PFSK-1 (cell line): ENCODE data around the gene PTGFRN.

ENCODE experiments used
- FOXP2 ChIP-seq: optimal IDR thresholded peaks from 2 replicates; pipeline ENCODE3; 2011; ENCODE audit warnings: borderline replicate concordance, control low read depth, inconsistent platforms; ENCODE audit not compliant: insufficient read depth; ENCODE audit errors: extremely low read length, extremely low read depth
- POLR2AphosphoS5 ChIP-seq: IDR thresholded peaks from 2 replicates; pipeline ENCODE4 v1.6.1; 2012; ENCODE audit warnings: low read depth, mild to moderate bottlenecking, control low read depth, low read length, moderate library complexity
- REST ChIP-seq, 2 experiments: IDR thresholded peaks; 2 replicates each; pipeline versions ENCODE4 v1.6.1 to v1.8.0; 2011 to 2012; ENCODE audit warnings: low read depth in 2 of 2, low read length in 2 of 2, control low read depth in 1 of 2, inconsistent platforms in 1 of 2, mild to moderate bottlenecking in 1 of 2, moderate library complexity in 1 of 2; ENCODE audit not compliant: insufficient read depth in 1 of 2
- SIN3A ChIP-seq: IDR thresholded peaks from 2 replicates; pipeline ENCODE4 v1.6.1; 2012; ENCODE audit warnings: mild to moderate bottlenecking, low read length, moderate library complexity, borderline replicate concordance; ENCODE audit not compliant: insufficient read depth
- TAF1 ChIP-seq: IDR thresholded peaks from 2 replicates; pipeline ENCODE4 v1.6.1; 2012; ENCODE audit warnings: low read length, control low read depth, borderline replicate concordance; ENCODE audit not compliant: insufficient read depth

The PTGFRN gene

GRCh38 chr1:116945421-116945820, 35.7 kb downstream of the PTGFRN start:
- TF ChIP-seq REST (IDR thresholded peaks at IDR 0.05; ENCODE audit: insufficient read depth in 1 of 2, low read depth in 2 of 2, low read length in 2 of 2): no peak
- no peak for TF ChIP-seq POLR2AphosphoS5

- no peak for TF ChIP-seq REST (IDR thresholded peaks at IDR 0.05; ENCODE audit: insufficient read depth in 1 of 2, low read depth in 2 of 2, low read length in 2 of 2)
- TF ChIP-seq SIN3A: no peak
- no peak for TF ChIP-seq POLR2AphosphoS5
Observed at GRCh38 chr1:116945996-116946395, 36.3 kb downstream of the PTGFRN start.

- TF ChIP-seq POLR2AphosphoS5 (no peak), TAF1 (no peak), SIN3A (no peak), REST (IDR thresholded peaks at IDR 0.05; ENCODE audit: insufficient read depth in 1 of 2, low read depth in 2 of 2, low read length in 2 of 2) (no peak), FOXP2 (no peak)
Observed at GRCh38 chr1:116947092-116947860, 37.6 kb downstream of the PTGFRN start.

GRCh38 chr1:116948046-116948445, 38.3 kb downstream of the PTGFRN start:
- TF ChIP-seq REST (IDR thresholded peaks at IDR 0.05; ENCODE audit: insufficient read depth in 1 of 2, low read depth in 2 of 2, low read length in 2 of 2) (no peak), TAF1 (no peak), POLR2AphosphoS5 (no peak), SIN3A (no peak), FOXP2 (no peak)

- TF ChIP-seq REST (IDR thresholded peaks at IDR 0.05; ENCODE audit: insufficient read depth in 1 of 2, low read depth in 2 of 2, low read length in 2 of 2) (no peak), TAF1 (no peak), POLR2AphosphoS5 (no peak), SIN3A (no peak), FOXP2 (no peak)
Observed at GRCh38 chr1:116948642-116949041, 38.9 kb downstream of the PTGFRN start.
